Keratinocyte (primary cell): Measurements from ENCODE around the gene RSPO3. TPM values are rescaled to one million over a fixed set of nuclear protein-coding genes. Genes with fewer than 3 reads are reported as not detected.

Experiments
- DNase-seq: peaks from one replicate; pipeline ENCODE4 v3.0.0-alpha.2; 2011; ENCODE audit warnings: low read depth, missing footprints, low spot score
- FAIRE-seq: peaks from 2 replicates; lab custom pipeline; 2011; peaks lifted over from hg19 to GRCh38; lab: Jason Lieb, UNC
- H2AFZ ChIP-seq: 2 replicates; pipeline ENCODE4 v1.6.0; 2012; ENCODE audit warnings: low read length, control low read depth, inconsistent platforms; ENCODE audit not compliant: control insufficient read depth
- H3K27ac ChIP-seq: 2 replicates; pipeline ENCODE4 v1.5.1; 2011; ENCODE audit warnings: low read length; ENCODE audit not compliant: control insufficient read depth, insufficient read depth
- H3K27me3 ChIP-seq: 3 replicates; pipeline ENCODE4 v1.6.0; 2011; ENCODE audit warnings: low read length; ENCODE audit not compliant: control insufficient read depth, insufficient read depth; ENCODE audit errors: extremely low read depth
- H3K36me3 ChIP-seq, 2 experiments: 2 replicates in 1 of 2; 3 replicates in 1 of 2; pipeline ENCODE4 v1.5.1; 2011; ENCODE audit warnings: low read length in 2 of 2, mild to moderate bottlenecking in 1 of 2; ENCODE audit not compliant: control insufficient read depth in 2 of 2, insufficient read depth in 2 of 2; ENCODE audit errors: extremely low read depth in 1 of 2
- H3K4me1 ChIP-seq: 3 replicates; pipeline ENCODE4 v1.5.1; 2011; ENCODE audit warnings: low read length; ENCODE audit not compliant: control insufficient read depth, insufficient read depth; ENCODE audit errors: extremely low read depth
- H3K4me2 ChIP-seq: 3 replicates; pipeline ENCODE4 v1.6.0; 2011; ENCODE audit warnings: low read depth, low read length; ENCODE audit not compliant: control insufficient read depth, insufficient read depth; ENCODE audit errors: extremely low read depth
- H3K4me3 ChIP-seq, 3 experiments: fragments of 200-600 bp in 1 of 3; sonication (generic) in 1 of 3; 2 replicates in 2 of 3; 3 replicates in 1 of 3; pipeline ENCODE4 v1.5.1; 2011 to 2016; ENCODE audit warnings: low read length in 3 of 3, mild to moderate bottlenecking in 3 of 3, control low read depth in 2 of 3, inconsistent platforms in 1 of 3, low read depth in 1 of 3, mixed read lengths in 1 of 3, mixed run types in 1 of 3, moderate library complexity in 1 of 3; ENCODE audit not compliant: control insufficient read depth in 2 of 3, insufficient read depth in 2 of 3; ENCODE audit errors: extremely low read depth in 1 of 3
- H3K79me2 ChIP-seq: 2 replicates; pipeline ENCODE4 v1.6.0; 2012; ENCODE audit warnings: low read length; ENCODE audit not compliant: control insufficient read depth, insufficient read depth
- H3K9ac ChIP-seq: 3 replicates; pipeline ENCODE4 v1.6.0; 2011; ENCODE audit warnings: low read length; ENCODE audit not compliant: control insufficient read depth, insufficient read depth; ENCODE audit errors: extremely low read depth
- H3K9me1 ChIP-seq: 3 replicates; pipeline ENCODE4 v1.6.0; 2011; ENCODE audit warnings: low read length; ENCODE audit not compliant: control insufficient read depth, insufficient read depth; ENCODE audit errors: extremely low read depth
- H3K9me3 ChIP-seq: 2 replicates; pipeline ENCODE4 v1.5.1; 2012; ENCODE audit warnings: low read depth, low read length; ENCODE audit not compliant: control insufficient read depth
- H4K20me1 ChIP-seq: 3 replicates; pipeline ENCODE4 v1.6.0; 2011; ENCODE audit warnings: low read length; ENCODE audit not compliant: control insufficient read depth, insufficient read depth; ENCODE audit errors: extremely low read depth
- CTCF ChIP-seq, 3 experiments: IDR thresholded peaks in 1 of 3; conservative IDR thresholded peaks in 1 of 3; optimal IDR thresholded peaks in 1 of 3; 2 replicates in 2 of 3; 3 replicates in 1 of 3; pipeline versions ENCODE3 to v1.5.1; 2011; ENCODE audit warnings: low read length in 3 of 3, mild to moderate bottlenecking in 3 of 3, moderate library complexity in 2 of 3, control low read depth in 1 of 3, inconsistent platforms in 1 of 3; ENCODE audit not compliant: insufficient read depth in 2 of 3; ENCODE audit errors: extremely low read depth in 1 of 3
- EZH2 ChIP-seq: IDR thresholded peaks from one replicate; pipeline ENCODE4 v1.6.1; 2012; ENCODE audit warnings: inconsistent platforms, mild to moderate bottlenecking, low read length, moderate library complexity
- dilution Hi-C: fragments of 300-500 bp; cut with MboI; formaldehyde crosslinking; loops from one replicate; pipeline ENCODE4 v1.7.0; 2020; ENCODE audit warnings: low sequenced_read_pairs; ENCODE audit not compliant: extremely low pct_ligation_motif_present
- polyA plus RNA-seq, 5 experiments: library from polyadenylated mRNA; depleted of rRNA in 3 of 5; stranded (reverse) in 3 of 5; stranded (forward) in 1 of 5; unstranded in 1 of 5; fragments of >200 nt; gene quantifications; 1 replicate in 1 of 5; 2 replicates in 3 of 5; 3 replicates in 1 of 5; pipeline versions ENCODE4 v1.2.1 to v1.2.3, GENCODE V29; 2011 to 2012; ENCODE audit warnings: missing spikeins in 2 of 5, low read depth in 1 of 5, low replicate concordance in 1 of 5

RSPO3 gene
- polyA plus RNA-seq, 1 donor (not counting 4 experiments of a cell fraction or from before 2014, with no cell fraction given) = not detected

- Histone ChIP-seq H3K4me1 (no peaks in the 10 kb centered on the region), H3K4me3 (no peak overlapping the region), H2AFZ (no peak overlapping the region), H3K27ac (no peak overlapping the region), H3K9ac (no peak overlapping the region), H4K20me1 (no peaks in the 10 kb centered on the region), H3K4me2 (no peak overlapping the region), H3K9me1 (no peaks in the 10 kb centered on the region), H3K79me2 (no peaks in the 10 kb centered on the region), H3K9me3 (no peaks in the 10 kb centered on the region), H3K27me3 (no peaks in the 10 kb centered on the region), H3K36me3 (no peaks in the 10 kb centered on the region)
- no peak for FAIRE-seq
- dilution Hi-C loops = no loop called here
- no peak for TF ChIP-seq EZH2
- TF ChIP-seq CTCF (optimal IDR thresholded peaks at IDR 0.05 in 1 of 3, IDR thresholded peaks at IDR 0.05 in 1 of 3, conservative IDR thresholded peaks at IDR 0.05 in 1 of 3; ENCODE audit: extremely low read depth in 1 of 3, insufficient read depth in 2 of 3, low read length in 3 of 3) = no peak
- DNase-seq = no peak
Observed at GRCh38 chr6:127215931-127216330, 97.5 kb downstream of the RSPO3 start.

- FAIRE-seq (no peak), DNase-seq (no peak)
- Histone ChIP-seq H3K9me1 (no peaks in the 10 kb centered on the region), H3K4me1 (no peaks in the 10 kb centered on the region), H3K79me2 (no peaks in the 10 kb centered on the region), H3K36me3 (no peaks in the 10 kb centered on the region), H3K9me3 (no peaks in the 10 kb centered on the region), H3K27ac (no peak overlapping the region), H2AFZ (no peak overlapping the region), H3K27me3 (no peaks in the 10 kb centered on the region), H3K9ac (no peak overlapping the region), H4K20me1 (no peaks in the 10 kb centered on the region), H3K4me2 (no peak overlapping the region), H3K4me3 (no peak overlapping the region)
- dilution Hi-C loops = no loop called here
- no peak for TF ChIP-seq CTCF (optimal IDR thresholded peaks at IDR 0.05 in 1 of 3, IDR thresholded peaks at IDR 0.05 in 1 of 3, conservative IDR thresholded peaks at IDR 0.05 in 1 of 3; ENCODE audit: extremely low read depth in 1 of 3, insufficient read depth in 2 of 3, low read length in 3 of 3)
- TF ChIP-seq EZH2 = no peak
Observed at GRCh38 chr6:127216810-127217789, 98.6 kb downstream of the RSPO3 start.
